HG03039 (cell line): ENCODE results near the gene WWC2.

Experiments used
- ATAC-seq: cut with Tn5 transposase; IDR thresholded peaks from one replicate; pipeline ENCODE4 v1.9.1; 2021; ENCODE audit warnings: mild to moderate bottlenecking, moderate library complexity; ENCODE audit not compliant: unreplicated experiment

Gene WWC2

GRCh38 chr4:183197140-183197539, 98.1 kb downstream of the WWC2 start:
- ATAC-seq: no peak

- no peak for ATAC-seq
These were observed 101.4 kb downstream of the WWC2 start for GRCh38 chr4:183200453-183200852.

GRCh38 chr4:183201331-183201730, 102.3 kb downstream of the WWC2 start:
- no peak for ATAC-seq

- ATAC-seq: no peak
These were observed 103.5 kb downstream of the WWC2 start for GRCh38 chr4:183202523-183202922.

GRCh38 chr4:183204793-183205192, 105.7 kb downstream of the WWC2 start:
- ATAC-seq: no peak

- ATAC-seq: no peak
These were observed 106.1 kb downstream of the WWC2 start for GRCh38 chr4:183205193-183205592.

- no peak for ATAC-seq
These were observed 106.7 kb downstream of the WWC2 start for GRCh38 chr4:183205709-183206108.

- ATAC-seq: no peak
These were observed 112.5 kb downstream of the WWC2 start for GRCh38 chr4:183211533-183211932.

- ATAC-seq: no peak
These were observed 114.9 kb downstream of the WWC2 start for GRCh38 chr4:183213996-183214395.

GRCh38 chr4:183214912-183215488, 115.9 kb downstream of the WWC2 start:
- ATAC-seq: no peak

GRCh38 chr4:183220236-183220635, 121.2 kb downstream of the WWC2 start:
- no peak for ATAC-seq

GRCh38 chr4:183223053-183223452, 124.0 kb downstream of the WWC2 start:
- ATAC-seq: no peak

GRCh38 chr4:183229397-183229796, 130.3 kb downstream of the WWC2 start:
- ATAC-seq: no peak

GRCh38 chr4:183240581-183241321, 141.7 kb downstream of the WWC2 start:
- ATAC-seq: no peak

- ATAC-seq: no peak
These were observed 142.2 kb downstream of the WWC2 start for GRCh38 chr4:183241322-183241640.

- ATAC-seq: no peak
These were observed 142.7 kb downstream of the WWC2 start for GRCh38 chr4:183241721-183242151.

- no peak for ATAC-seq
These were observed 143.2 kb downstream of the WWC2 start for GRCh38 chr4:183242291-183242690.

GRCh38 chr4:183244019-183244418, 145.0 kb downstream of the WWC2 start:
- ATAC-seq: no peak

- no peak for ATAC-seq
These were observed 145.4 kb downstream of the WWC2 start for GRCh38 chr4:183244506-183244905.

GRCh38 chr4:183248201-183248600, 149.1 kb downstream of the WWC2 start:
- no peak for ATAC-seq

GRCh38 chr4:183249854-183250253, 150.8 kb downstream of the WWC2 start:
- no peak for ATAC-seq

GRCh38 chr4:183250831-183251230, 151.8 kb downstream of the WWC2 start:
- no peak for ATAC-seq

- no peak for ATAC-seq
These were observed 153.9 kb downstream of the WWC2 start for GRCh38 chr4:183252959-183253358.
